ENCODE data around the gene PIWIL1.

Gene PIWIL1

GRCh38 chr12:130336723-130337487 lies 782 bp upstream of the PIWIL1 start:
- no peak for DNase-seq (ENCODE audit: low read depth in 2 of 2, low spot score in 1 of 2)

- DNase-seq (ENCODE audit: low read depth in 2 of 2, low spot score in 1 of 2), result no peak
Observed at GRCh38 chr12:130338794-130339601, 1.3 kb downstream of the PIWIL1 start.

GRCh38 chr12:130339951-130340350 lies 2.3 kb downstream of the PIWIL1 start:
- DNase-seq (ENCODE audit: low read depth in 2 of 2, low spot score in 1 of 2), result no peak

- no peak for DNase-seq (ENCODE audit: low read depth in 2 of 2, low spot score in 1 of 2)
Observed at GRCh38 chr12:130342442-130342841, 4.8 kb downstream of the PIWIL1 start.

- DNase-seq (ENCODE audit: low read depth in 2 of 2, low spot score in 1 of 2), result no peak
Observed at GRCh38 chr12:130342842-130343241, 5.2 kb downstream of the PIWIL1 start.

- DNase-seq (ENCODE audit: low read depth in 2 of 2, low spot score in 1 of 2), result no peak
Observed at GRCh38 chr12:130344529-130344928, 6.8 kb downstream of the PIWIL1 start.

GRCh38 chr12:130345292-130345691 lies 7.6 kb downstream of the PIWIL1 start:
- DNase-seq (ENCODE audit: low read depth in 2 of 2, low spot score in 1 of 2), result no peak

- no peak for DNase-seq (ENCODE audit: low read depth in 2 of 2, low spot score in 1 of 2)
Observed at GRCh38 chr12:130347588-130347987, 9.9 kb downstream of the PIWIL1 start.

GRCh38 chr12:130350715-130351114 lies 13.0 kb downstream of the PIWIL1 start:
- DNase-seq (ENCODE audit: low read depth in 2 of 2, low spot score in 1 of 2), result no peak

- no peak for DNase-seq (ENCODE audit: low read depth in 2 of 2, low spot score in 1 of 2)
Observed at GRCh38 chr12:130351326-130351725, 13.6 kb downstream of the PIWIL1 start.

- DNase-seq (ENCODE audit: low read depth in 2 of 2, low spot score in 1 of 2), result no peak
Observed at GRCh38 chr12:130353081-130353480, 15.4 kb downstream of the PIWIL1 start.

- no peak for DNase-seq (ENCODE audit: low read depth in 2 of 2, low spot score in 1 of 2)
Observed at GRCh38 chr12:130354407-130354806, 16.7 kb downstream of the PIWIL1 start.

- no peak for DNase-seq (ENCODE audit: low read depth in 2 of 2, low spot score in 1 of 2)
Observed at GRCh38 chr12:130356222-130356621, 18.5 kb downstream of the PIWIL1 start.

- no peak for DNase-seq (ENCODE audit: low read depth in 2 of 2, low spot score in 1 of 2)
Observed at GRCh38 chr12:130357241-130357640, 19.6 kb downstream of the PIWIL1 start.

- DNase-seq (ENCODE audit: low read depth in 2 of 2, low spot score in 1 of 2), result no peak
Observed at GRCh38 chr12:130357729-130358330, 20.1 kb downstream of the PIWIL1 start.

- DNase-seq (ENCODE audit: low read depth in 2 of 2, low spot score in 1 of 2), result no peak
Observed at GRCh38 chr12:130362060-130362459, 24.4 kb downstream of the PIWIL1 start.

- no peak for DNase-seq (ENCODE audit: low read depth in 2 of 2, low spot score in 1 of 2)
Observed at GRCh38 chr12:130364578-130364977, 26.9 kb downstream of the PIWIL1 start.

- no peak for DNase-seq (ENCODE audit: low read depth in 2 of 2, low spot score in 1 of 2)
Observed at GRCh38 chr12:130366159-130366558, 28.5 kb downstream of the PIWIL1 start.

- no peak for DNase-seq (ENCODE audit: low read depth in 2 of 2, low spot score in 1 of 2)
Observed at GRCh38 chr12:130367003-130367402, 29.3 kb downstream of the PIWIL1 start.

GRCh38 chr12:130367523-130367922 lies 29.8 kb downstream of the PIWIL1 start:
- no peak for DNase-seq (ENCODE audit: low read depth in 2 of 2, low spot score in 1 of 2)

- DNase-seq (ENCODE audit: low read depth in 2 of 2, low spot score in 1 of 2), result no peak
Observed at GRCh38 chr12:130369816-130370215, 32.1 kb downstream of the PIWIL1 start.

- DNase-seq (ENCODE audit: low read depth in 2 of 2, low spot score in 1 of 2), result no peak
Observed at GRCh38 chr12:130371296-130371695, 33.6 kb downstream of the PIWIL1 start.

Data from stimulated activated CD8-positive, alpha-beta memory T cell treated with anti-CD3 and anti-CD28 coated beads, Interleukin-4, amount 100 ng/mL, for 1 hour (primary cell).